Measurements from ENCODE around the gene SETD4.

The SETD4 gene

DNA sequence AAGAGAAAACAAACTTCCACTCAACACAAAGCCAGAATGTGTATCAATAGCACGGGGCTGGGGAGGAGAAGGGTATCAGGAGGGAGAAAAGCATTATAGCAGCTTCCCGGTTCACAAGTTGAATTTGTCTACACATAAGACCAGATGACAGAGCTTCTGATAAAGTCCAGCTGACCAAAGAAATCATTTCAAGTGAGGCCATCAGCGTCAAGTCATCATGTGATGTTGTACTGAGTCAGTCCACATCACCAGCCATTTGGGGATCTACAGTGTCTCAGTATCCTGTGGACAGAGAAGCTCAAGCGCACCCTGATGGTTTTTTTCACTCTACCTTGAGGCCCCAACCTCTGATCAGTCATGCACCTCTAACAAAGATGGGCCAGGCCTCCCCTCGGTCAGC, 33.0 kb downstream of the SETD4 start:
- no peak overlapping the region for H3K4me3 ChIP-seq (ENCODE audit: low read length)
- TF ChIP-seq ZNF274 (IDR thresholded peaks at IDR 0.05; ENCODE audit: low read depth, low read length): no peak

DNA sequence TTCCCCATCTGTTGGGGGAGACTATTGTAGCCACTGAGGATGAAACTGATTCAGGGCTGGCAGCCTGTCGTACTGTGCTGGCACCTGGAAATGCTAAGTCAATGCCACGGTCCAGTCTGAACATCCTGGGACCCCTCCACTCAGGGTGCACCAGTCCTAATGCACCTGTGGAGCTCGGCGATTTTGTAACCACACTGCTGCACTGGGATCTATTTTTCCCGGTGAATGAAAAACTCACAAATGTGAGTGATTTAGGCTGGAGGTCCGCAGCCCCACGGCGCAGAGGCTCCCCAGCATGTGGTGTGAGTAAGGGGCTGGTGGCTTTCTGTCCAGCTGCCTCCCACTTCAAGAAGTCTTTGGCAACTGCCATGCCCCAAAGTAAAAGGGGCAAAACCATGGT, 35.5 kb downstream of the SETD4 start:
- H3K4me3 ChIP-seq (ENCODE audit: low read length): no peak overlapping the region
- TF ChIP-seq ZNF274 (IDR thresholded peaks at IDR 0.05; ENCODE audit: low read depth, low read length): no peak

DNA sequence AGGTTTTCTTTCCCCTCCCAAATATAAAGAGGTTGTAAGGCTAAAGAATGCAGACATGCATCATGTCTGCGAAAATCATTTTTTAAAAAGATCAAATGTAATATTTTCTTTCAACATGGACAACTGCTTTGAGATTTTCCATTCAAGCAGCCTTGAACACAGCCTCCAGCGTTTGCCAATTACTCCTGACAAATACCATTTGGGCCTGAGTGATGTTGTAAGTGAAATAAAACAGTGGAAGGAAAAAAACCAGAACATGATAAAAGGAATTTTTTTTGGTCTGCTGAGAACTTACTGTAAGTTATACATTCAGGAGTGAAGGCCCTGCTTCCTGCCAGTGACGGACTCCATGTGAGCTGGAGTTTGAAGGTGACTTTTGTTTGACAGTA, 37.2 kb downstream of the SETD4 start:
- TF ChIP-seq ZNF274 (IDR thresholded peaks at IDR 0.05; ENCODE audit: low read depth, low read length): no peak

DNA sequence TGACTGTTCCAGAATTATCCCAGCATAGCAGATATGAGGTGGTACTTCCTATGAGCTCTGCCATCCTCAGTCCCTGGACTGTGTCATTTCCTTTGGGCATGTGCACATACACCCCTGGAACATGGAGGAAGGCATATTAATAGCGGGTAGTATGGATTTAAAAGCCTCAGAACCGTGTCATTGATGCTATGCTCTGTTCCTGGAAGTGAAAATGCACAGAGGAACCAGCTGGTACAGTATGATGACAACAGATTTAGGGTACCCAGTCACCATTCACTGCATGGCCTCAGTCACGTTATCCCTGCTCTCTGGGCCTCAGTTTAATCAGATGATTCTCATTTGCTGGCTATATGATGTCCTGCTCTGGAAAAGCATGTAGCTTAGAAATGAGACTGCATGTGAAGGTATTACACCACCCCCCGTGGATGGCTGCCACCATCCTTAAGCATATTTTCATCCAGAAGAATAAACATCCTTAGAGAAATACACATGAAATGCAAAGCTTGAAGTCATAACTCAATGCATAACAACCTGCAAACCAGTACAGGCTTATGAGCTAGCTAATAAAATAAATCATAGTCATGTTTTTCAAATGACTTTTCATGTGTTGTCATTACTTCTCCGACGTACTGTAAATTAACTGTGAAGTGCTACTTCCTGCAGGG, 37.8 kb downstream of the SETD4 start:
- H3K4me3 ChIP-seq (ENCODE audit: low read length): no peak overlapping the region
- TF ChIP-seq ZNF274 (IDR thresholded peaks at IDR 0.05; ENCODE audit: low read depth, low read length): no peak

More for the DNA sequence above, 37.2 kb downstream of the SETD4 start:
- no peak overlapping the region for H3K4me3 ChIP-seq (ENCODE audit: low read length)

- no peak for TF ChIP-seq ZNF274 (IDR thresholded peaks at IDR 0.05; ENCODE audit: low read depth, low read length)
These were observed 39.0 kb downstream of the SETD4 start for GRCh38 chr21:36021251-36021837.

DNA sequence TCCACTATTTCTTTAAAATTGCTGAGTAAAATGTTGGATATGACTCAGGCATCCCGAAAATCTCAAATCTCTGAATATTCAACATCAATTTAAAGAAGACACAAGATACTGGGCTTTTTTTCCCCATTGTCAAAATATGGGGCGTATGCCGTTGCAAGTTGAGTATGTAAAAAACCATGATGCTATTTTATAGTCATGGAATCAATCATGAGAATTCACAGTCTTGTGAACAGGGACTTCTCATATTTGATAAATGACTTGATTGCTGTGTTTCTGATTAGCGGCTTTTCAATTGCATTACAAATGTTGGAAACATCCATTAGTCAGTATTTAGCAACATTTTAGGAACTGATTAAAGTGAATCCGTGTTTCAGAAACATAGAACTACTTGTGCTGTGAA, 45.3 kb downstream of the SETD4 start:
- TF ChIP-seq ZNF274 (IDR thresholded peaks at IDR 0.05; ENCODE audit: low read depth, low read length): no peak
- no peak overlapping the region for H3K4me3 ChIP-seq (ENCODE audit: low read length)

More at GRCh38 chr21:36021251-36021837, 39.0 kb downstream of the SETD4 start:
- H3K4me3 ChIP-seq (ENCODE audit: low read length): no peak overlapping the region

DNA sequence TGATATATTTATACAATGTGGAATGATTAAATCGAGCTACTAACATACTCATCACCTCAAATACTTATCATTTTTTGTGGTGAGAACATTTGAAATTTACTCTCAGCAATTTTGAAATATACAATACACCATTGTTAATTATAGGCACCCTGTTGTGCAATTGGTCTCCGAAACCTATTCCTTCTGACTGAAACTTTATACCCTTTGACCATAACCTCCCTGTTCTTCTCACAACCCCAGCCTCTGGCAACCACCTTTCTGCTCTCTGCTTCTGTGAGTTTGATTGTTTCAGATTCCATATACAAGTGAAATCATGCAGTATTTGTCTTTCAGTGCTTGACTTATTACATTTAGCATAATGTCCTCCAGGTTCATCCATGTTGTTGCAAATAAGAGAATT, 49.5 kb downstream of the SETD4 start:
- H3K4me3 ChIP-seq (ENCODE audit: low read length): no peak overlapping the region
- no peak for TF ChIP-seq ZNF274 (IDR thresholded peaks at IDR 0.05; ENCODE audit: low read depth, low read length)

GRCh38 chr21:36008505-36008904, 51.8 kb downstream of the SETD4 start:
- H3K4me3 ChIP-seq (ENCODE audit: low read length): no peak overlapping the region
- TF ChIP-seq ZNF274 (IDR thresholded peaks at IDR 0.05; ENCODE audit: low read depth, low read length): no peak

DNA sequence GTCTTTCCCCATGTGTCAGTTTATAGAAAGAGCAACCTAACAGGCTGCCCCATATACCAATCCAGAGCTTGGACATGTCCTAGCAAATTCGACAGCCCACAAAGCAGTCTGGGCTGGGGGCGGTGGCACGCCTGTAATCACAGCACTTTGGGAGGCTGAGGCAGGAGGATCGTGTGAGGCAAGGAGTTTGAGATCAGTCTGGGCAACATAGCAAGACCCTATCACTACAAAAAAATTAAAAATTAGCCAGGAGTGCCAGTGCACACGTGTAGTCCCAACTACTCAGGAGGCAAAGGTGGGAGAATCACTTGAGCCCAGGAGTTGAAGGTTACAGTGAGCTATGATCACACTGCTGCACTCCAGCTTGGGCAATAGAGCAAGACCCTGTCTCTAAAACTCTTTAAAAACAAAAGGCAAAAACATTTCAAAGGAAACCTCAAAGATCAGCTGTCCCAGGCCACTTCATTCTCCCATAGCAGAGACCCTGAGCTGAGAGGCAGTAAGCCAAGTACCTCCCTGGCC, 54.4 kb downstream of the SETD4 start:
- TF ChIP-seq ZNF274 (IDR thresholded peaks at IDR 0.05; ENCODE audit: low read depth, low read length): no peak

GRCh38 chr21:36005018-36005417, 55.3 kb downstream of the SETD4 start:
- H3K4me3 ChIP-seq (ENCODE audit: low read length): no peak overlapping the region
- TF ChIP-seq ZNF274 (IDR thresholded peaks at IDR 0.05; ENCODE audit: low read depth, low read length): no peak

More for the DNA sequence above, 54.4 kb downstream of the SETD4 start:
- no peak overlapping the region for H3K4me3 ChIP-seq (ENCODE audit: low read length)

DNA sequence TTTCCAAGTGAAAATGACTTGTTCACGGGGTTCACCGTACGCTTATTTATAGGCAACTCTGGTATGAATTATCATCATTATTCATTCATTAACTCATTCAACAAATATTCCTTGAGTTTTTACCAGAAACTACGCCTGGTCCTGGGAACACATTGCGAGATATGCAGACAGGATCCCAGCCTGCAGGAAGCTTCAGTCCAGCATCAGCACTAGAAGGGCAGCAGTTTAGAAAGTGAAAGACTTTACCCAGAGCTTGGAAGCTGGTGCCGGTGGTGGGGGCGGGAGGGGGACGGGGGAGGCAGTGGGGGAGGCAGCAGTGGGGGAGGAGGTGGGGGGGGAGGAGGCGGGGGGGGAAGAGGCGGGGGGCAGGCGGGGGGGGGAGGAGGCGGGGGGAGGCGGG, 55.9 kb downstream of the SETD4 start:
- no peak for TF ChIP-seq ZNF274 (IDR thresholded peaks at IDR 0.05; ENCODE audit: low read depth, low read length)
- H3K4me3 ChIP-seq (ENCODE audit: low read length): no peak overlapping the region

- no peak for TF ChIP-seq ZNF274 (IDR thresholded peaks at IDR 0.05; ENCODE audit: low read depth, low read length)
- no peak overlapping the region for H3K4me3 ChIP-seq (ENCODE audit: low read length)
These were observed 56.5 kb downstream of the SETD4 start for GRCh38 chr21:36003776-36004175.

DNA sequence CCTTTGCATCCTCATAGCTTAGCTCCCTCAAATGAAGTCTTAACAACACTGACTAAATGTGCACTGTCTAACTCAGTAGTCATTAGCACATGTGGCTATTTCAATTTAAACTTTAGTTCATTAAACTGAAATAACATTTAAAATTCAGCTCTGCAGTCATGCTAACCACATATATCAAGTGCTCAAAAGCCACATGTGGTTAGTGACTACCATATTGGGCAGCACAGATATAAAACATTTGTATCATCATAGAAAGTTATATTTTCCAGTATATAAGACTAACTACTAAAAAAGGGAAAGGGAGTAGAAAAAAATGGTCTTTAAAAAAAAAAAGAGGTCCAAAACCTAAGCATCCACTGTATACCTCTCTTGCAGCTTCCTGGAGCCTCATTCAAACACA, 64.1 kb downstream of the SETD4 start:
- H3K4me3 ChIP-seq (ENCODE audit: low read length): no peak overlapping the region
- TF ChIP-seq ZNF274 (IDR thresholded peaks at IDR 0.05; ENCODE audit: low read depth, low read length): no peak

DNA sequence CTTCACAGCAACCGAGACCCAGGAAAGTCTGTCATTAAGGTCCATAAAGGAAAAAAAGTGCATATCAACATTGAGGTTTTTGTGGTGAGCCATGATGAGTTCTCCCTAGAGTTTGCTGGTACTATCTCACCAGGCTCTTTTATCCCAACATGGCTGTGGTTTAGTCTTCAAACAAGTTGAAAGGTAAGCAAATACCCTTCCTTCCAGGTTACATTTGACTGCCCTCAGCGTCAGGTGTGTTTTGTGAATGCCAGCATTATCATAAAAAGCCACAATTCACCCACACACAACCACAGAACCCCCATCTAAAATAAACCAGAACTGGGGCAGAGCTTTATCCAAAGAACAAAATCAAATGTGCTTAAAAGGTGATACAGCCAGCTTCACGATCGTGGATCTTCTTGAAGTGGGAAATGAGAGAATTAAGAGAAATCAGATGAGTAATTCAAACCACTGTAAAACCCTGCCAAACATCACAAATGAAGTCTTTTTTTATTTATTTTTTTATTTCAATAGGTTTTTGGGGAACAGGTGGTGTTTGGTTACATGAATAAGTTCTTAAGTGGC, 64.7 kb downstream of the SETD4 start:
- no peak overlapping the region for H3K4me3 ChIP-seq (ENCODE audit: low read length)
- no peak for TF ChIP-seq ZNF274 (IDR thresholded peaks at IDR 0.05; ENCODE audit: low read depth, low read length)

DNA sequence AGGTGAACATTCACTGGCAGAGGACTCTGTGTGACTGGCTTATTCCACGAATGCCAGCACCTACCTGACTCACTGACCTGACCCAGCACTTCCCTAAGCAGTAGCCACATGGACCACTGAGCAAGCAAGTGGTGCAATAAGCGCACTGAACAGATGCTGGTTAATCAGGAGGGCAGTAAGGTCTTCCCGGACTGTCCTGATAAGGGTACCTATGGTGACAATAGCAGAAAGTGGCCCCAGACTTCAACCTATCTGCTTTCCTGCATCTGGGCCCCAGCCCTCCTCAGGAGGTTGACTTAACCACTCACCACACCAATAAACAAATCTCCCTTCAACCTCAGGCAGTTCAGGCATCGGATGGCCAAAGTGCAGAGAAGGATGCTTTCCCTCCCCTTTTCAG, 65.7 kb downstream of the SETD4 start:
- TF ChIP-seq ZNF274 (IDR thresholded peaks at IDR 0.05; ENCODE audit: low read depth, low read length): no peak
- no peak overlapping the region for H3K4me3 ChIP-seq (ENCODE audit: low read length)

Data from GM08714 (cell line).